ENCODE data around the gene IRGQ.

DNA sequence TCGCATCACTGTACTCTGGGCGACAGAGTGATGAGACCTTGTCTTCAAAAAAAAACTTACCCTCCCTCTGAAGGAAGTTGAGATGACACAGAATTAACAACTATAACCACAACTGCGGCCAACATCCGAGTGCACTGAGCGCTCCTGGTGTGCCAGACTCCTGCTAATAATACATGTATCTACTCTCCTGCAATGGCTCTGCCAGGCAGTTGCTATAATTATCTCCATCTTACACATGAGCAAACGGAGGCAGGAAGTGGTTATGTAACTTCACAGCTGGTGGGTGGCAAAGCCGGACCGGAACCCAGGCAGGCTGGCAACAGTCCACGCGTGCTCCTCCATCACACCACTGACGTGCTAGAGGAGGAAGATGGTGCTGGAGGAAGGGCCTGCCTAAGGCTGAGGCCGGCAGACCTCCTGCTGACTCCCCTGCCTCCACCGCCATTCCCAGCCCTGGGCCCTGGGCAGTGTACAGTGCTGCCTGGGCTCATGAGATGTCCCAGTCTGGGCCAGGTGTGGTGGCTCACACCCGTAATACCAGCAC lies 33.2 kb downstream of the IRGQ start:
- TF ChIP-seq PATZ1 (tag by site-specific recombination; IDR thresholded peaks at IDR 0.05) = no peak
- TF ChIP-seq, protein P1, sequence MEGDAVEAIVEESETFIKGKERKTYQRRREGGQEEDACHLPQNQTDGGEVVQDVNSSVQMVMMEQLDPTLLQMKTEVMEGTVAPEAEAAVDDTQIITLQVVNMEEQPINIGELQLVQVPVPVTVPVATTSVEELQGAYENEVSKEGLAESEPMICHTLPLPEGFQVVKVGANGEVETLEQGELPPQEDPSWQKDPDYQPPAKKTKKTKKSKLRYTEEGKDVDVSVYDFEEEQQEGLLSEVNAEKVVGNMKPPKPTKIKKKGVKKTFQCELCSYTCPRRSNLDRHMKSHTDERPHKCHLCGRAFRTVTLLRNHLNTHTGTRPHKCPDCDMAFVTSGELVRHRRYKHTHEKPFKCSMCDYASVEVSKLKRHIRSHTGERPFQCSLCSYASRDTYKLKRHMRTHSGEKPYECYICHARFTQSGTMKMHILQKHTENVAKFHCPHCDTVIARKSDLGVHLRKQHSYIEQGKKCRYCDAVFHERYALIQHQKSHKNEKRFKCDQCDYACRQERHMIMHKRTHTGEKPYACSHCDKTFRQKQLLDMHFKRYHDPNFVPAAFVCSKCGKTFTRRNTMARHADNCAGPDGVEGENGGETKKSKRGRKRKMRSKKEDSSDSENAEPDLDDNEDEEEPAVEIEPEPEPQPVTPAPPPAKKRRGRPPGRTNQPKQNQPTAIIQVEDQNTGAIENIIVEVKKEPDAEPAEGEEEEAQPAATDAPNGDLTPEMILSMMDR (tag by site-specific recombination; IDR thresholded peaks at IDR 0.05) = no peak
- TF ChIP-seq, protein P2, sequence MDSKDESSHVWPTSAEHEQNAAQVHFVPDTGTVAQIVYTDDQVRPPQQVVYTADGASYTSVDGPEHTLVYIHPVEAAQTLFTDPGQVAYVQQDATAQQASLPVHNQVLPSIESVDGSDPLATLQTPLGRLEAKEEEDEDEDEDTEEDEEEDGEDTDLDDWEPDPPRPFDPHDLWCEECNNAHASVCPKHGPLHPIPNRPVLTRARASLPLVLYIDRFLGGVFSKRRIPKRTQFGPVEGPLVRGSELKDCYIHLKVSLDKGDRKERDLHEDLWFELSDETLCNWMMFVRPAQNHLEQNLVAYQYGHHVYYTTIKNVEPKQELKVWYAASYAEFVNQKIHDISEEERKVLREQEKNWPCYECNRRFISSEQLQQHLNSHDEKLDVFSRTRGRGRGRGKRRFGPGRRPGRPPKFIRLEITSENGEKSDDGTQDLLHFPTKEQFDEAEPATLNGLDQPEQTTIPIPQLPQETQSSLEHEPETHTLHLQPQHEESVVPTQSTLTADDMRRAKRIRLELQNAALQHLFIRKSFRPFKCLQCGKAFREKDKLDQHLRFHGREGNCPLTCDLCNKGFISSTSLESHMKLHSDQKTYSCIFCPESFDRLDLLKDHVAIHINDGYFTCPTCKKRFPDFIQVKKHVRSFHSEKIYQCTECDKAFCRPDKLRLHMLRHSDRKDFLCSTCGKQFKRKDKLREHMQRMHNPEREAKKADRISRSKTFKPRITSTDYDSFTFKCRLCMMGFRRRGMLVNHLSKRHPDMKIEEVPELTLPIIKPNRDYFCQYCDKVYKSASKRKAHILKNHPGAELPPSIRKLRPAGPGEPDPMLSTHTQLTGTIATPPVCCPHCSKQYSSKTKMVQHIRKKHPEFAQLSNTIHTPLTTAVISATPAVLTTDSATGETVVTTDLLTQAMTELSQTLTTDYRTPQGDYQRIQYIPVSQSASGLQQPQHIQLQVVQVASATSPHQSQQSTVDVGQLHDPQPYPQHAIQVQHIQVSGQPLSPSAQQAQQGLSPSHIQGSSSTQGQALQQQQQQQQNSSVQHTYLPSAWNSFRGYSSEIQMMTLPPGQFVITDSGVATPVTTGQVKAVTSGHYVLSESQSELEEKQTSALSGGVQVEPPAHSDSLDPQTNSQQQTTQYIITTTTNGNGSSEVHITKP (tag by site-specific recombination; IDR thresholded peaks at IDR 0.05) = no peak
- no peak for TF ChIP-seq ZNF214 (tag by site-specific recombination; IDR thresholded peaks at IDR 0.05; ENCODE audit: borderline replicate concordance)
- TF ChIP-seq, protein P3, sequence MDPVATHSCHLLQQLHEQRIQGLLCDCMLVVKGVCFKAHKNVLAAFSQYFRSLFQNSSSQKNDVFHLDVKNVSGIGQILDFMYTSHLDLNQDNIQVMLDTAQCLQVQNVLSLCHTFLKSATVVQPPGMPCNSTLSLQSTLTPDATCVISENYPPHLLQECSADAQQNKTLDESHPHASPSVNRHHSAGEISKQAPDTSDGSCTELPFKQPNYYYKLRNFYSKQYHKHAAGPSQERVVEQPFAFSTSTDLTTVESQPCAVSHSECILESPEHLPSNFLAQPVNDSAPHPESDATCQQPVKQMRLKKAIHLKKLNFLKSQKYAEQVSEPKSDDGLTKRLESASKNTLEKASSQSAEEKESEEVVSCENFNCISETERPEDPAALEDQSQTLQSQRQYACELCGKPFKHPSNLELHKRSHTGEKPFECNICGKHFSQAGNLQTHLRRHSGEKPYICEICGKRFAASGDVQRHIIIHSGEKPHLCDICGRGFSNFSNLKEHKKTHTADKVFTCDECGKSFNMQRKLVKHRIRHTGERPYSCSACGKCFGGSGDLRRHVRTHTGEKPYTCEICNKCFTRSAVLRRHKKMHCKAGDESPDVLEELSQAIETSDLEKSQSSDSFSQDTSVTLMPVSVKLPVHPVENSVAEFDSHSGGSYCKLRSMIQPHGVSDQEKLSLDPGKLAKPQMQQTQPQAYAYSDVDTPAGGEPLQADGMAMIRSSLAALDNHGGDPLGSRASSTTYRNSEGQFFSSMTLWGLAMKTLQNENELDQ (tag by site-specific recombination; IDR thresholded peaks at IDR 0.05; ENCODE audit: low read depth) = no peak
- TF ChIP-seq ZNF416 (tag by site-specific recombination; IDR thresholded peaks at IDR 0.05) = no peak
- TF ChIP-seq ZNF837 (tag by site-specific recombination; IDR thresholded peaks at IDR 0.05) = no peak
- no peak for TF ChIP-seq ZNF292 (tag by site-specific recombination; IDR thresholded peaks at IDR 0.05; ENCODE audit: borderline replicate concordance, low read depth)
- no peak for TF ChIP-seq ZBTB20 (tag by site-specific recombination; IDR thresholded peaks at IDR 0.05)
- TF ChIP-seq EGR2 (tag by site-specific recombination; IDR thresholded peaks at IDR 0.05; ENCODE audit: low read depth) = no peak
- TF ChIP-seq ZEB2 (tag by site-specific recombination; IDR thresholded peaks at IDR 0.05) = no peak
- TF ChIP-seq ZNF670 (tag by site-specific recombination; IDR thresholded peaks at IDR 0.05; ENCODE audit: low read depth) = no peak
